Mononuclear cell (primary cell): Measurements from ENCODE around the gene SHROOM3. TPM values are rescaled to one million over a fixed set of nuclear protein-coding genes. Genes with fewer than 3 reads are reported as not detected.

Source experiments
- H3K27me3 ChIP-seq: 2 replicates; pipeline ENCODE4 v1.6.0; 2011; ENCODE audit warnings: low read length, control low read depth; ENCODE audit not compliant: insufficient read depth
- H3K4me1 ChIP-seq: 2 replicates; pipeline ENCODE4 v1.5.1; 2011; ENCODE audit warnings: mild to moderate bottlenecking, low read length, control low read depth; ENCODE audit not compliant: insufficient read depth
- H3K4me3 ChIP-seq: 2 replicates; pipeline ENCODE4 v1.5.1; 2011; ENCODE audit warnings: mild to moderate bottlenecking, low read length, moderate library complexity
- H3K9me3 ChIP-seq: 2 replicates; pipeline ENCODE4 v1.5.1; 2011; ENCODE audit warnings: low read depth, mild to moderate bottlenecking, control low read depth, low read length
- total RNA-seq: library from RNA; depleted of rRNA; stranded (reverse); fragments of >200 nt; gene quantifications from one replicate; pipeline ENCODE4 v1.2.3, GENCODE V29; 2012

SHROOM3 gene
- total RNA-seq, 1 donor = 0.42 TPM

DNA sequence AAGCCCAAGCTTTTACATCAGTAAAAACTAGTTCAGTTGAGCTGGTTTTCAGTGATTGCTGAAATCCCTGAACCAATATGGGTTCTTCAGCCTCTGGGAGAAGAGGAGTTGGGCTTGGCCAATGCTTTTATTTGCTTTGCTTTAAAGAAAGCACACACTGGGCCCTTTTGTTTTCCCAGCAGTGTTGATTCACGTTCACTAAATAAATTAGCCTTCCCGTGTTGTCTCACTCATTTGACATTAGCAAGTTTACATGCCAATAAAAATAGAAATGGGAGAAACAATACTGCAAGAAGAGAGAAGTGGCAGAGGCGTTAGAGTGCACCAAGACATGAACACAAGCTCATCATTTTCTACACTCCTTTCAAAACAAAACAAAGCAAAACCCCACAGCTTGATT is 136.2 kb downstream of the SHROOM3 start:
- no peak overlapping the region for H3K4me3 ChIP-seq
- no peaks in the 10 kb centered on the region for H3K4me1 ChIP-seq
- H3K9me3 ChIP-seq = no peaks in the 10 kb centered on the region
- peaks cover 9% of the 10 kb centered on the region for H3K27me3 ChIP-seq

GRCh38 chr4:76572224-76572623 is 137.2 kb downstream of the SHROOM3 start:
- Histone ChIP-seq H3K4me1 (no peaks in the 10 kb centered on the region), H3K4me3 (no peak overlapping the region), H3K27me3 (peaks cover 10% of the 10 kb centered on the region), H3K9me3 (no peaks in the 10 kb centered on the region)

DNA sequence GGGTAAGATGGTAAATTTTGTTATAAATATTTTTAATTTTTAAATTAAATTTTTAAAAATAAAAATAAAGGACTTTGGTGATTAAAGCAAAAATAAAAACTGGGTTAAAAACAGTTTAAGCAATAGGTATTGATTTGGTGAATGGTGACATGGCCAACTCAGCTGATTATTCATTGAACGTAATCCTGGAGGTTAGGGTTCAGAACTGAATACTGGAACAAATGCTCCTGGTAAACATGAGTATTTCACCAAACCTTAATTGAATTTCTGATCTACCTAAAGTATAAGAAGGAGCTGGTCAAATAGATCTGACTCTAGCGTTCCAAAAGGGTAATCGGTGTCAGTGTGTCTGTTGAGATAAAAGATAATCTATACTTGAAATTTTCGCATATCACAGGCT is 141.8 kb downstream of the SHROOM3 start:
- H3K9me3 ChIP-seq = no peaks in the 10 kb centered on the region

DNA sequence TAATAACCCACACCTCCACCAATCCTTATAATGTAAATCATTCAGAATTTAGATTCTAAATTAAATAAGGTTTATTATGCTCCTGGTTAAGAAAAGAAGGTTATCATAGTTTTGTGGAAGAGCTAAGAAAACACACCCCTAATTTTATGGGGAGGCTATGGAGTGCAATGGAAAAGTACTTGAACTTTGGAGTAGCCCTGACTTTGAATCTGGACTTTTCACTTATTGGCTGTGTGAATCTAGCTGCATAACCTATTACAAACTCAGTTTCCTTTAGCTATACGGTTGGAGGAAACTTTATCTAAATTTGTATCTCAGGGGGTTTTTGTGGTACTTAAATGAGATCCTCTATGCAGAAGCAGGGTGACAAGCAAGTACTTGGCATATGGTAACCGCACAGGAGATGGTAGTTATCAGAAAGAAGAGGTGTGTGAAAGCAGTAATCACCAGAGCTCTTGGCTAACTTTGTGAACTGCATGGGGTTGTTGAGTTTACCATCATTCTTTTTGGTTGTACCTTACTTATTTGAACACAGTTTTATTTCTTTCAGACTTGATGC is 143.1 kb downstream of the SHROOM3 start:
- no peak overlapping the region for H3K4me3 ChIP-seq
- H3K27me3 ChIP-seq = peaks cover 13% of the 10 kb centered on the region
- no peaks in the 10 kb centered on the region for H3K9me3 ChIP-seq

More for the DNA sequence above, 141.8 kb downstream of the SHROOM3 start:
- Histone ChIP-seq H3K27me3 (peaks cover 12% of the 10 kb centered on the region), H3K4me3 (no peak overlapping the region), H3K4me1 (no peaks in the 10 kb centered on the region)

GRCh38 chr4:76579596-76580375 is 144.8 kb downstream of the SHROOM3 start:
- H3K9me3 ChIP-seq = no peaks in the 10 kb centered on the region
- peaks cover 19% of the 10 kb centered on the region for H3K27me3 ChIP-seq
- no peaks in the 10 kb centered on the region for H3K4me1 ChIP-seq
- no peak overlapping the region for H3K4me3 ChIP-seq

More for the DNA sequence above, 143.1 kb downstream of the SHROOM3 start:
- no peaks in the 10 kb centered on the region for H3K4me1 ChIP-seq

DNA sequence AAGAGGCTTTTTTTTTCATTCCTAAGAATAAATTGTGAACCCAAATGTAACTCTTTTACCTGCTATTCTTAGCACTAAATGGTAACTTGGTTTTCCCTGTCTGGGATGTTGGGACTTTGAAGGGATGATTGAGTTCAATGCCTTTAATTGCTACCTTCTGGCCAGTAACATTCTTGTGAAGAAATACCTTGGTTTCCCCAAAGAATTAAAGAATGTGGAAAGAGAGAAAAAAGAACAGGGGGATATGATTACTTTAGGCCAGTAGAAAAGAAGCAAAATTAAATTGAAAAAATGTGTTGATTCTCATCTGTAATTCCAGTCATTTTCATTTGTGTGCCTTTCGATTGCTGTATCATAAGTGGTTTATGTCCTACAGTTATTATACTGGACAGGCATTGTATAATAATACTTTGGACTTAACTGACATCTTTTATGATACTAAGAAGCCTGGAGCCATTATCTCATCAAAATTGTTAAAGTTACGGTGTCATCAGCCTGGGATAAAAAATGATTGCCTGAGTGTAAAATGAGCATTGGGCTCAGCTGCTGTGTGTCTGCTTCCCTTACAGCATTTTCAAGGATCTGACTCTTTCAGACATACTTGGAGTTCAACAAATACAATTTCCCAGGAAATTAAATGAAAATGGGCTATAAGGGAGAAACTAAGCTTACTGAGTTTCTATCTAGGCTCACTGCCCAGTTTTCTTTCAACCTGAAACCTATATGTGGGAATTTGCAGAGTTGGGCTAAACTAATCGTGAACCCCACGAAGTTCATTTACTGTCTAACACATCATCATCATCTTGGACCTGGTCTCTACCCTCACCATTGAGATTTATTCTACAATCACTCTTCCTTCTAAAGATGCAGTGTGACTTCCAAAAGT is 146.3 kb downstream of the SHROOM3 start:
- H3K4me3 ChIP-seq = no peak overlapping the region
- peaks cover 7% of the 10 kb centered on the region for H3K4me1 ChIP-seq
- H3K27me3 ChIP-seq = peaks cover 24% of the 10 kb centered on the region
- H3K9me3 ChIP-seq = no peaks in the 10 kb centered on the region

GRCh38 chr4:76582074-76582816 is 147.2 kb downstream of the SHROOM3 start:
- no peaks in the 10 kb centered on the region for H3K9me3 ChIP-seq
- peaks cover 7% of the 10 kb centered on the region for H3K4me1 ChIP-seq
- H3K27me3 ChIP-seq = peaks cover 33% of the 10 kb centered on the region
- H3K4me3 ChIP-seq = no peak overlapping the region

DNA sequence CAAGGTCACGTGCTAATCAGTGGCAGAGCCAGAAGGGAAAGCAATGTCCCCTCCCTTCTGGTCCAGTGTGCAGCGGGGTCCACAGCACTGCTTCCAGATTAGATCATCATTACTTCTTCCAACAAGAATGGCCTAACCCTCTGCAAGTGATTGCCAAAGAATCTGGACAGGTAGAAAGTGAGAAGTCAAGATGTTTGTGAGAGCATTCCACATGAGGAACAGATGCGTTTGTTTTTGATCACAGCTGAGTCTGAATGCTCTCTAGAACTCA is 147.7 kb downstream of the SHROOM3 start:
- Histone ChIP-seq H3K27me3 (peaks cover 38% of the 10 kb centered on the region), H3K4me3 (no peak overlapping the region), H3K4me1 (peaks cover 7% of the 10 kb centered on the region), H3K9me3 (no peaks in the 10 kb centered on the region)

- peaks cover 7% of the 10 kb centered on the region for H3K4me1 ChIP-seq
- no peaks in the 10 kb centered on the region for H3K9me3 ChIP-seq
- H3K27me3 ChIP-seq = peaks cover 41% of the 10 kb centered on the region
- no peak overlapping the region for H3K4me3 ChIP-seq
These were observed 149.5 kb downstream of the SHROOM3 start for GRCh38 chr4:76584241-76585152.

DNA sequence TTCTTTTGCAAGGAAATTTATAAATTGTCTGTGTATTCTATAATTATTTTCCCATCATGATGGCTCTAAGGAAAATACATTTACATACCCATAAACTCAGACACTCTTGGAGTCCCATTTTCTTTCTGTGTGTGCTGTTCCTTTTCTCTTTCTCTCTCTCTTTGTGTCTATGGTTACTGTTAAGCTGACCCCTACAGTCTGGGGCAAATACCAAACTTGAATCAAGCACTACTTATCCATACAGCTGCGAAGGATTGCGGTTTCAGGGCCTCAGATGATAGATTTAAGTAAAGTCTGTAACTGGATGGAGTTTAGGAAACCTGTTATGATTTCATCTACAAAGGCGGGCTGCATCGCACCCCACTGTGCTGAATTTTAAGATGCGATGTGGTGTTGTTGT is 150.2 kb downstream of the SHROOM3 start:
- Histone ChIP-seq H3K27me3 (peaks cover 41% of the 10 kb centered on the region), H3K9me3 (no peaks in the 10 kb centered on the region)

GRCh38 chr4:76585897-76586360 is 150.9 kb downstream of the SHROOM3 start:
- Histone ChIP-seq H3K4me3 (no peak overlapping the region), H3K27me3 (peaks cover 41% of the 10 kb centered on the region), H3K9me3 (no peaks in the 10 kb centered on the region), H3K4me1 (peaks cover 7% of the 10 kb centered on the region)

More for the DNA sequence above, 150.2 kb downstream of the SHROOM3 start:
- no peak overlapping the region for H3K4me3 ChIP-seq
- H3K4me1 ChIP-seq = peaks cover 7% of the 10 kb centered on the region

DNA sequence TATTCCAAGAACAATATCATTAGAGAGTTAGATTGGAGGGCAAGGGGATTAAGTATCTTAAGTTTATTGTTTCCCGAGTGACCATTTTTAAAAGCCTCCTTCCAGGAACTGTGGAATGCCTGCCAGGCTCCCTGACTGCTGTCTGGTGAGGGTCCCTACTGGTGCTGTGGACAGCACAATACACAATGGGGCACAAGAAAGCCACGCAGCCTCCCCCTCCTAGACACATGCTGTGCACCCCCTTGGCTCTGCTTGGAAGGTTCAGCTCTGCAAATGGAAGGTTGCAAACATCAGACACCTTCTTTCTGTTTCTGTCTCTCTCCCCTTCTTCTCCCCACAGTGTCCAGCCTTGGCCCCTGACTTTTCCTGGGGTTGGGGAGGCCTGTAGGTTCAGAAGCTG is 153.2 kb downstream of the SHROOM3 start:
- Histone ChIP-seq H3K27me3 (peaks cover 39% of the 10 kb centered on the region), H3K9me3 (no peaks in the 10 kb centered on the region), H3K4me3 (no peak overlapping the region), H3K4me1 (peaks cover 7% of the 10 kb centered on the region)

DNA sequence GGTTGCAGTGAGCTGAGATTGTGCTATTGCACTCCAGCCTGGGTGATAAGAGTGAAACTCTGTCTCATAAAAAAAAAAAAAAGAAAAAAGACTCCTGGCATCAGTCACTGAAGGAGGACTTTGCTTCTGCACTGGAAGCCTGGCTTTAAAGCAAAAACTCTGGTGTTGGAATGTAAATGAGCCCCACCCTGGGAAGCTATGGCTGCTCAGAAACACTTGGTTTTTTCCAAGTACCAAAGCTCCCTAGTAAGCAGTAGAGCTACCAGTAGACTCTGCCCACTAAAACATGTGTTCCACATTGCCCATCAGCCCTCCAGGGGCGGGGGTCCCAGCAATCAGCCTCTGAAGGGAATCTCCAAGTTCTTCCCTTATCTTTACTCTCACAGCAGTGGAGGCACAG is 154.4 kb downstream of the SHROOM3 start:
- Histone ChIP-seq H3K9me3 (no peaks in the 10 kb centered on the region), H3K27me3 (peaks cover 36% of the 10 kb centered on the region), H3K4me3 (no peak overlapping the region), H3K4me1 (peaks cover 7% of the 10 kb centered on the region)
